ENCODE results near the gene GUCY2F.

Gene GUCY2F

DNA sequence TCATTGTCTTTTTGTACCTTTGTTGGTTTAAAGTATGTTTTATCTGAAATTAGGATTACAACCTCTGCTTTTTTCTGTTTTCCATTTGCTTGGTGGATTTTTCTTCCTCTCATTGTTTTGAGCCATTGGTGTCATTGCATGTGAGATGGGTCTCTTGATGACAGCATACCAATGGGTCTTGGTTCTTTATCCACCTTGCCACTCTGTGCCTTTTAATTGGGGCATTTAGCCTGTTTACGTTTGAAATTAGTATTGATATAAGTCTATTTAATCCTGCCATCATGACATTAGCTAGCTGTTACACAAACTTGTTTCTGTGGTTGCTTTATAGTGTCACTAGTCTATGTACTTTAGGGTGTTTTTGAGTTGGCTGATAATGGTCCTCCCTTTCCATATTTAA, 145.7 kb downstream of the GUCY2F start:
- no peak for TF ChIP-seq CTCF (IDR thresholded peaks at IDR 0.05; ENCODE audit: insufficient read depth, low read length, missing control alignments)
- no peak for DNase-seq (ENCODE audit: low read depth, low spot score)
- H3K4me3 ChIP-seq (ENCODE audit: low read depth, low read length) = no peak overlapping the region
- ChIA-PET CTCF (no interaction called here), POLR2A (no interaction called here)

DNA sequence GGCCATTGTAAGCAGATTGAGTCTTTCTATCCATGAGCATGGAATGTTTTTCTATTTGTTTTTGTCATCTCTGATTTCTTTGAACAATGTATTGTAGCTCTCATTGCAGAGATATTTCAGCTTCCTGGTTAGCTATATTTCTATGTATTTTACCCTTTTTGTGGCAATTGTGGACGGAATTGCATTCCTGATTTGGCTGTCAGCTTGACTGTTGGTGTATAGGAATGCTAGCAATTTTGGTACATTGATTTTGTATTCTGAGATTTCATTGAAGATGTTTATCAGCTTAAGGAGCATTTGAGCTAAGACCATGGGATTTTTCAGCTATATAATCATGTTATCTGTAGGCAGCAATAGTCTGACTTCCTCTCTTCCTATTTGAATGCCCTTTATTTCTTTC, 154.6 kb downstream of the GUCY2F start:
- no peak overlapping the region for H3K4me3 ChIP-seq (ENCODE audit: low read depth, low read length)
- no peak for DNase-seq (ENCODE audit: low read depth, low spot score)
- CTCF ChIA-PET = no interaction called here
- TF ChIP-seq CTCF (IDR thresholded peaks at IDR 0.05; ENCODE audit: insufficient read depth, low read length, missing control alignments) = no peak
- POLR2A ChIA-PET = interaction anchor here (1.5 kb wide), 1 partner anchor 17 kb away, joined by 5 read pairs; no protein-coding TSS in a partner anchor
